ENCODE measurements around the gene VPS51.
A peak's percentile ranks its signal among the peaks of the same experiment; 100 is the strongest.

VPS51 gene

DNA sequence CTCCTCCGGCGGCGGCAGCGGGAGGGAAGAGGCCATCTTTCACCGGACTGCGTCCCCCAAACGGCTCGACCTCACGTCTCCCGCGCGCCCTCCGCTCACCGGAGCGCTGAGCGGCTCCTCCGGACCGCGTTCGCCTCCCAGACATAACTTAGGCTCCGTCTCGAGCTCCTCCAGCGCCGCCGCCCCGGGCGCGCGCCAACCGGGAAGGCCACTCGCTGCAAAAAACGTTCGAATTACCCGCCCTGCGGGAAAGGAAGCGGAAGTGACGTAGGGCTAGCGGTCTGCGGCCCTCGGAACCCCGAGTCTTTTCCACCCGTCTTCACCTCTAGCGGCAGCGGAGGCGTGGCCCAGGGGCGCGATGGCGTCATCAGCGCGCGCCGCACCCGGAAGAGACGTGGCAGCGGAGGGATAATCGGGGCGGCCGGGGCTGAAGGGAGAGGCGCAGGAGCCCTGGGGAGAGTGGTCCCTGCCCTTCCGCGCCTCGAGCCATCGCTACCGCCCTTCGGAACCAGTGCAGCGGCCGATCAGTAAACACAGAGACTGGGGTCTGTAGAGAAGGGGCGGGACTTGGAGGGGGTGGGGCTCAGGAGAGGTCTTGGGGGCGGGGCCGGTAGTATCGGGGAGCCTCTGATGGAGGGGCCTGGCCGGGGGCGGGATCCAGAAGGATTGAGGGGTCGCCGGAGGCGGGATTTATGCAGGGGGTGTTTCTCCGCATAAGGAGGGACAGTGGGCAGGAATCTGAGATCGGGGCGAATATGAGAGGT is 12.0 kb upstream of the VPS51 start, which contains the start of the genes CDCA5 and ZFPL1:
Gene CDCA5 (minus strand): TSS at position 207 of the 764 bp plus-strand sequence. CDS start 62 bp downstream, at position 145.
Gene ZFPL1 (plus strand): TSS at position 389 of the 764 bp plus-strand sequence. CDS start 477 bp downstream, outside the sequence.
- TF ChIP-seq, protein P1, sequence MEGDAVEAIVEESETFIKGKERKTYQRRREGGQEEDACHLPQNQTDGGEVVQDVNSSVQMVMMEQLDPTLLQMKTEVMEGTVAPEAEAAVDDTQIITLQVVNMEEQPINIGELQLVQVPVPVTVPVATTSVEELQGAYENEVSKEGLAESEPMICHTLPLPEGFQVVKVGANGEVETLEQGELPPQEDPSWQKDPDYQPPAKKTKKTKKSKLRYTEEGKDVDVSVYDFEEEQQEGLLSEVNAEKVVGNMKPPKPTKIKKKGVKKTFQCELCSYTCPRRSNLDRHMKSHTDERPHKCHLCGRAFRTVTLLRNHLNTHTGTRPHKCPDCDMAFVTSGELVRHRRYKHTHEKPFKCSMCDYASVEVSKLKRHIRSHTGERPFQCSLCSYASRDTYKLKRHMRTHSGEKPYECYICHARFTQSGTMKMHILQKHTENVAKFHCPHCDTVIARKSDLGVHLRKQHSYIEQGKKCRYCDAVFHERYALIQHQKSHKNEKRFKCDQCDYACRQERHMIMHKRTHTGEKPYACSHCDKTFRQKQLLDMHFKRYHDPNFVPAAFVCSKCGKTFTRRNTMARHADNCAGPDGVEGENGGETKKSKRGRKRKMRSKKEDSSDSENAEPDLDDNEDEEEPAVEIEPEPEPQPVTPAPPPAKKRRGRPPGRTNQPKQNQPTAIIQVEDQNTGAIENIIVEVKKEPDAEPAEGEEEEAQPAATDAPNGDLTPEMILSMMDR (IDR thresholded peaks at IDR 0.05; ENCODE audit: low read length, missing control alignments): no peak
- peak; percentile 97 for DNase-seq (ENCODE audit: low read depth)
- peak within 1 kb of the TSS; percentile 92 for H3K4me3 ChIP-seq (replicated peaks; ENCODE audit: low read depth, low read length)

DNA sequence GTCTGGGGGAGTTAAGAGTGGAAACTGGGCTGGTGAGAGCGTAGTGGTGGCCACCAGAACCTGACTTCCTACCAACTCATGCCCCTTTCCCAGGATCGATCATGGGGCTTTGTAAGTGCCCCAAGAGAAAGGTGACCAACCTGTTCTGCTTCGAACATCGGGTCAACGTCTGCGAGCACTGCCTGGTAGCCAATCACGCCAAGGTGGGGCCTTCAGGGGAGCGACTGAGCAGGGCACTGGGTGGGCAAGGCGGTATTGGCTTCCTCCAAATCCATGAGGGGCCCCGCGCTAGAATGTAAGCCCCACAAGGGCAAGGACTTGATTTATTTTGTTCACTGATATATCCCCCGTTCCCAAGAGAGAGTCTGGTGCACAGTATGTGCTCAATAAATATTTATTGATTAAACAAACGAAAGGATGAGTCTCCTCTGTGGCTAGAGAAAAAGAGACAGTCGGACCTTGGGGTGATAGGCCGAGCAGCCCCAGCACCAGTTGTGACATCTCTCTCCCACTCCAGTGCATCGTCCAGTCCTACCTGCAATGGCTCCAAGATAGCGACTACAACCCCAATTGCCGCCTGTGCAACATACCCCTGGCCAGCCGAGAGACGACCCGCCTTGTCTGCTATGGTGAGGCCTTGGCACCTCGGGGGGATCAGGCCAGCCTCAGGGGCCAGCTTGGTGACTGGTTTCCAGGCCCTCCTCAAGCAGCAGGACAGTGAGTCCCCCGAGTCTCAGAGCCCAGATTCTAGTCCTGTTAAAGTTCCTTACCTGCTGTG is 11.2 kb upstream of the VPS51 start:
- TF ChIP-seq, protein P1 (IDR thresholded peaks at IDR 0.05; ENCODE audit: low read length, missing control alignments): no peak
- peak overlapping the region; percentile 92 for H3K4me3 ChIP-seq (replicated peaks; ENCODE audit: low read depth, low read length)
- no peak for DNase-seq (ENCODE audit: low read depth)

DNA sequence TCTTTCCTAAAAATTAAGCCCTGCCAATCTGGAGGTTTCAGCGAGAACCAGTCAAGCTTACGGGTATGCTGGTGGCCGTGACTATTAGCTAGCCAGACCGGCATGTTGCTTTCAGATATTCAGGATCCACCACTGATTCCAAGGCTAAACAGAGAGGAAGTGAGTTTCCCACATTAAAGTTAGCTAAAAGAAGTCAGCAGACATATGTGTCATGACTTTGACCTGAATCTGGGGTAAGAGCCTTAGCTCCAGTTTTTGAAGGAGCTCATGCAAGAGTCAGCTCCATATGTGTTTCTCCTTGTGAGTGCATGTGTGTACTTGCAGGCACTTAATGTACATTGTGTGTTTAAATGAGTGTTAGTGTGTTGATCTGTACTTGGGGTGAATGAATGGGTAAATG is 10.6 kb upstream of the VPS51 start:
- H3K4me3 ChIP-seq (replicated peaks; ENCODE audit: low read depth, low read length): no peak overlapping the region
- TF ChIP-seq, protein P1 (IDR thresholded peaks at IDR 0.05; ENCODE audit: low read length, missing control alignments): no peak
- no peak for DNase-seq (ENCODE audit: low read depth)

DNA sequence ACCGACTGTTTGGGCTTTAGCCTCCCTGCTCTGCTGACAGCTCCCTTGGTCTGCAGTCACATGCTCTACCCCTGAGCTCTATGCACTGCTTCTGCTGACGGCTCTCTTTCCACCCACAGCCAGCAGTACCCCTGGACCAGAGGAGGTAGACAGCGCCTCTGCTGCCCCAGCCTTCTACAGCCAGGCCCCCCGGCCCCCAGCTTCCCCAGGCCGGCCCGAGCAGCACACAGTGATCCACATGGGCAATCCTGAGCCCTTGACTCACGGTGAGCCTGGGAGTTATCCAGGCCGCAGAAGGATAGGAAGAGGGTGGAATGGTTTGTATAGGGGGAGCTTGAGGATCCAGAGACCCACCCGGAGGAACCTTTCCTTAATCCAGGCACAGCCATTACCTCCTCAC is 9.2 kb upstream of the VPS51 start:
- TF ChIP-seq, protein P1 (IDR thresholded peaks at IDR 0.05; ENCODE audit: low read length, missing control alignments): no peak

DNA sequence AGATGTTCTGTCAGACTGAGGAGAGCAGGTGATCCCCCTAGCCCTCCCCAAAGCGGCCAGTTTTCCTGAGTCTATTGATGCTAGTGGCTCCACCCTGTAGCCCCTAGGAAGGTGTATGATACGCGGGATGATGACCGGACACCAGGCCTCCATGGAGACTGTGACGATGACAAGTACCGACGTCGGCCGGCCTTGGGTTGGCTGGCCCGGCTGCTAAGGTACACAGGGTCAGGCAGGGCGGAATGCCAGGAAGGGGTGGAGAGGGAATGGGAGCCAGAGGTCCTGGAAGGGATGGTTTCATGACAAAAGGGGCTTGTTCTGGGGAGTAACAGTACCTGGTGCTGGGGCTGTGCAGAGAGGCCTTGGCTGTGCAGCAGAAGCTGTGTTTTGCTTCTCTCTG is 8.8 kb upstream of the VPS51 start:
- TF ChIP-seq, protein P1 (IDR thresholded peaks at IDR 0.05; ENCODE audit: low read length, missing control alignments): no peak
- DNase-seq (ENCODE audit: low read depth): no peak

More for the DNA sequence above, 9.2 kb upstream of the VPS51 start:
- no peak for DNase-seq (ENCODE audit: low read depth)
- H3K4me3 ChIP-seq (replicated peaks; ENCODE audit: low read depth, low read length): no peak overlapping the region

DNA sequence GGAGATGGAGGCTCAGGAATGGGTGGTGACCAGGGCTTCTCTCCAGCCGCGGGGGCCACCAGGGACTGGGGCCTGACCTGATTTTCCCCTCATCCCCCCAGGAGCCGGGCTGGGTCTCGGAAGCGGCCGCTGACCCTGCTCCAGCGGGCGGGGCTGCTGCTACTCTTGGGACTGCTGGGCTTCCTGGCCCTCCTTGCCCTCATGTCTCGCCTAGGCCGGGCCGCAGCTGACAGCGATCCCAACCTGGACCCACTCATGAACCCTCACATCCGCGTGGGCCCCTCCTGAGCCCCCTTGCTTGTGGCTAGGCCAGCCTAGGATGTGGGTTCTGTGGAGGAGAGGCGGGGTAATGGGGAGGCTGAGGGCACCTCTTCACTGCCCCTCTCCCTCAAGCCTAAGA is 8.2 kb upstream of the VPS51 start:
- no peak for DNase-seq (ENCODE audit: low read depth)
- TF ChIP-seq, protein P1 (IDR thresholded peaks at IDR 0.05; ENCODE audit: low read length, missing control alignments): no peak

More for the DNA sequence above, 8.8 kb upstream of the VPS51 start:
- no peak overlapping the region for H3K4me3 ChIP-seq (replicated peaks; ENCODE audit: low read depth, low read length)

More for the DNA sequence above, 8.2 kb upstream of the VPS51 start:
- H3K4me3 ChIP-seq (replicated peaks; ENCODE audit: low read depth, low read length): no peak overlapping the region

Data from fibroblast of pulmonary artery (primary cell).